Measurements from ENCODE around the gene ESYT2. TPM values are rescaled to one million over a fixed set of nuclear protein-coding genes. Genes with fewer than 3 reads are reported as not detected.

The ESYT2 gene
- total and polyA plus RNA-seq, 9 of the 15 experiments (the other 6 are each of a cell fraction or from before 2014, with no cell fraction given): 5.8 to 86.9 (median 64.7) TPM

GRCh38 chr7:158828133-158829020 is 932 bp downstream of the ESYT2 start (continued):
- TF ChIP-seq ZNF263 (CRISPR knock-in tag; IDR thresholded peaks at IDR 0.05; ENCODE audit: borderline replicate concordance) (no peak), BRF1 (IDR thresholded peaks at IDR 0.05; ENCODE audit: borderline replicate concordance, extremely low read depth, insufficient read length) (no peak), E2F5 (CRISPR knock-in tag; IDR thresholded peaks at IDR 0.05) (0 out of 2 replicates have a peak, but pooled peaks have one; percentile 41), ETV5 (CRISPR knock-in tag; IDR thresholded peaks at IDR 0.05; ENCODE audit: low read depth) (no peak), FOXP4 (CRISPR knock-in tag; IDR thresholded peaks at IDR 0.05; ENCODE audit: borderline replicate concordance) (0 out of 2 replicates have a peak, but pooled peaks have one; percentile 17), TEAD1 (CRISPR knock-in tag; IDR thresholded peaks at IDR 0.05) (no peak), PREB (CRISPR knock-in tag; IDR thresholded peaks at IDR 0.05) (peak; percentile 71; the same call in 1 of the 2 replicates), HMGXB4 (CRISPR knock-in tag; IDR thresholded peaks at IDR 0.05) (no peak), FOXP1 (CRISPR knock-in tag; IDR thresholded peaks at IDR 0.05) (peak; percentile 4; the same call in 1 of the 2 replicates), ZFP30 (CRISPR knock-in tag; IDR thresholded peaks at IDR 0.05; ENCODE audit: borderline replicate concordance) (no peak), CEBPG (CRISPR knock-in tag; IDR thresholded peaks at IDR 0.05) (no peak), CEBPG (tag; conservative IDR thresholded peaks at IDR 0.05 in 1 of 2, IDR thresholded peaks at IDR 0.05 in 1 of 2) (no peak), ZBTB7A (IDR thresholded peaks at IDR 0.05; ENCODE audit: borderline replicate concordance, control insufficient read depth, low read depth, low read length) (peak; percentile 80), ZNF282 (CRISPR knock-in tag; IDR thresholded peaks at IDR 0.05) (no peak), RFX1 (IDR thresholded peaks at IDR 0.05) (no peak), ZNF224 (CRISPR knock-in tag; IDR thresholded peaks at IDR 0.05) (no peak), NBN (IDR thresholded peaks at IDR 0.05; ENCODE audit: low read depth) (no peak), KLF1 (tag; IDR thresholded peaks at IDR 0.05) (peak; percentile 46; the same call in 1 of the 2 replicates), HINFP (tag; conservative IDR thresholded peaks at IDR 0.05; ENCODE audit: low read depth) (no peak)

All from K562 (cell line).